ENCODE results near the gene ATP8A1. TPM values are rescaled to one million over a fixed set of nuclear protein-coding genes. Genes with fewer than 3 reads are reported as not detected.
A peak's percentile ranks its signal among the peaks of the same experiment; 100 is the strongest.

Gene ATP8A1
- total and polyA plus RNA-seq, 4 donors: 0.65 to 15.9 (median 5.9) TPM

- H3K36me3 ChIP-seq (ENCODE audit: control insufficient read depth in 4 of 4, insufficient read depth in 3 of 4, low read depth in 1 of 4, low read length in 3 of 4): no peaks in the 10 kb centered on the region
- no peaks in the 10 kb centered on the region for H3K4me1 ChIP-seq (ENCODE audit: control insufficient read depth in 4 of 4, insufficient read depth in 4 of 4, low read length in 3 of 4)
- TF ChIP-seq YY1 (IDR thresholded peaks at IDR 0.05) (no peak), SP1 (IDR thresholded peaks at IDR 0.05) (no peak), CTCF (IDR thresholded peaks at IDR 0.05; ENCODE audit: low read depth, low read length, missing input control) (no peak), JUND (IDR thresholded peaks at IDR 0.05) (no peak)
- peaks cover 0 to 6% (median 0%) of the 10 kb centered on the region in 4 donors for H3K27me3 ChIP-seq (ENCODE audit: control insufficient read depth in 4 of 4, insufficient read depth in 4 of 4, low read length in 3 of 4)
- WGBS: 25% methylated on average over 4 of the region's 4 CpGs
- peak overlapping the region in 1 of 2 donors; percentile 3 for H3K27ac ChIP-seq (ENCODE audit: low read depth in 1 of 2, low read length in 2 of 2)
- H3K9me3 ChIP-seq (ENCODE audit: control insufficient read depth in 4 of 4, low read length in 3 of 4): no peaks in the 10 kb centered on the region
- DNase-seq (ENCODE audit: low spot score): no peak
- H3K9ac ChIP-seq (ENCODE audit: low read depth in 1 of 2, low read length in 2 of 2): no peak overlapping the region
- no peak overlapping the region for H3K4me3 ChIP-seq (ENCODE audit: low read depth in 1 of 3, low read length in 3 of 3)
These were observed 14.7 kb upstream of the ATP8A1 start for GRCh38 chr4:42671431-42672194.

GRCh38 chr4:42658261-42658660 lies 1.4 kb upstream of the ATP8A1 start:
- Histone ChIP-seq H3K4me3 (ENCODE audit: low read depth in 1 of 3, low read length in 3 of 3) (no peak overlapping the region), H3K4me1 (ENCODE audit: control insufficient read depth in 4 of 4, insufficient read depth in 4 of 4, low read length in 3 of 4) (peaks cover 0 to 20% (median 10%) of the 10 kb centered on the region in 4 donors), H3K9ac (ENCODE audit: low read depth in 1 of 2, low read length in 2 of 2) (peak overlapping the region in 1 of 2 donors; percentile 85), H3K36me3 (ENCODE audit: control insufficient read depth in 4 of 4, insufficient read depth in 3 of 4, low read depth in 1 of 4, low read length in 3 of 4) (no peaks in the 10 kb centered on the region), H3K27me3 (ENCODE audit: control insufficient read depth in 4 of 4, insufficient read depth in 4 of 4, low read length in 3 of 4) (peaks cover 0 to 5% (median 0%) of the 10 kb centered on the region in 4 donors), H3K27ac (ENCODE audit: low read depth in 1 of 2, low read length in 2 of 2) (no peak overlapping the region), H3K9me3 (ENCODE audit: control insufficient read depth in 4 of 4, low read length in 3 of 4) (no peaks in the 10 kb centered on the region)
- TF ChIP-seq NR2F2 (IDR thresholded peaks at IDR 0.05) (no peak), RAD21 (IDR thresholded peaks at IDR 0.05) (no peak), RXRA (IDR thresholded peaks at IDR 0.05) (no peak), ZBTB33 (IDR thresholded peaks at IDR 0.05) (no peak), MAX (IDR thresholded peaks at IDR 0.05) (no peak), ATF3 (IDR thresholded peaks at IDR 0.05) (no peak), FOXA2 (IDR thresholded peaks at IDR 0.05) (no peak), HNF4G (IDR thresholded peaks at IDR 0.05) (no peak), REST (IDR thresholded peaks at IDR 0.05) (no peak), GABPA (IDR thresholded peaks at IDR 0.05 in 1 of 2, conservative IDR thresholded peaks at IDR 0.05 in 1 of 2) (no peak), EGR1 (IDR thresholded peaks at IDR 0.05; ENCODE audit: low read depth in 2 of 2) (no peak)
- no peak for DNase-seq (ENCODE audit: low spot score)
- WGBS: 73% methylated on average over 2 of the region's 2 CpGs
